ENCODE results near the gene CRYBA2.

The CRYBA2 gene

GRCh38 chr2:219023045-219023605, 29.9 kb upstream of the CRYBA2 start:
- DNase-seq (ENCODE audit: low read depth, low spot score), result no peak

GRCh38 chr2:219022616-219023015, 29.4 kb upstream of the CRYBA2 start:
- no peak for DNase-seq (ENCODE audit: low read depth, low spot score)

- DNase-seq (ENCODE audit: low read depth, low spot score), result no peak
Measured at GRCh38 chr2:219022041-219022440, 28.8 kb upstream of the CRYBA2 start.

- no peak for DNase-seq (ENCODE audit: low read depth, low spot score)
Measured at GRCh38 chr2:219021591-219021990, 28.4 kb upstream of the CRYBA2 start.

GRCh38 chr2:219020604-219021365, 27.6 kb upstream of the CRYBA2 start:
- DNase-seq (ENCODE audit: low read depth, low spot score), result no peak

- no peak for DNase-seq (ENCODE audit: low read depth, low spot score)
Measured at GRCh38 chr2:219019436-219019835, 26.2 kb upstream of the CRYBA2 start.

GRCh38 chr2:219018726-219019125, 25.5 kb upstream of the CRYBA2 start:
- no peak for DNase-seq (ENCODE audit: low read depth, low spot score)

GRCh38 chr2:219018286-219018685, 25.1 kb upstream of the CRYBA2 start:
- DNase-seq (ENCODE audit: low read depth, low spot score), result no peak

GRCh38 chr2:219017201-219017931, 24.1 kb upstream of the CRYBA2 start:
- no peak for DNase-seq (ENCODE audit: low read depth, low spot score)

- no peak for DNase-seq (ENCODE audit: low read depth, low spot score)
Measured at GRCh38 chr2:219016721-219017120, 23.5 kb upstream of the CRYBA2 start.

GRCh38 chr2:219010873-219011272, 17.7 kb upstream of the CRYBA2 start:
- DNase-seq (ENCODE audit: low read depth, low spot score), result no peak

GRCh38 chr2:219010162-219010756, 17.0 kb upstream of the CRYBA2 start:
- DNase-seq (ENCODE audit: low read depth, low spot score), result no peak

GRCh38 chr2:219009294-219009693, 16.1 kb upstream of the CRYBA2 start:
- DNase-seq (ENCODE audit: low read depth, low spot score), result no peak

GRCh38 chr2:219003979-219004378, 10.8 kb upstream of the CRYBA2 start:
- no peak for DNase-seq (ENCODE audit: low read depth, low spot score)

- no peak for DNase-seq (ENCODE audit: low read depth, low spot score)
Measured at GRCh38 chr2:219003267-219003634, 10.0 kb upstream of the CRYBA2 start.

GRCh38 chr2:219002395-219003266, 9.4 kb upstream of the CRYBA2 start:
- DNase-seq (ENCODE audit: low read depth, low spot score), result no peak

GRCh38 chr2:219001577-219002394, 8.6 kb upstream of the CRYBA2 start:
- DNase-seq (ENCODE audit: low read depth, low spot score), result no peak

GRCh38 chr2:219001100-219001576, 7.9 kb upstream of the CRYBA2 start:
- no peak for DNase-seq (ENCODE audit: low read depth, low spot score)

- no peak for DNase-seq (ENCODE audit: low read depth, low spot score)
Measured at GRCh38 chr2:219000569-219000960, 7.3 kb upstream of the CRYBA2 start.

- no peak for DNase-seq (ENCODE audit: low read depth, low spot score)
Measured at GRCh38 chr2:218999881-219000568, 6.8 kb upstream of the CRYBA2 start.

All from activated naive CD8-positive, alpha-beta T cell treated with anti-CD3 and anti-CD28 coated beads, Interleukin-2, amount 50 U/mL, for 16 hours (primary cell).